ENCODE data around the gene RNF213. TPM values are rescaled to one million over a fixed set of nuclear protein-coding genes. Genes with fewer than 3 reads are reported as not detected.
"Not testable (repeated sequence)": the region's sequence is repeated elsewhere in the genome, so short reads cannot be mapped to it uniquely, and the experiment has no call there.

The RNF213 gene
- total RNA-seq, 2 donors from 2014 or later: 150 to 174 TPM

DNA sequence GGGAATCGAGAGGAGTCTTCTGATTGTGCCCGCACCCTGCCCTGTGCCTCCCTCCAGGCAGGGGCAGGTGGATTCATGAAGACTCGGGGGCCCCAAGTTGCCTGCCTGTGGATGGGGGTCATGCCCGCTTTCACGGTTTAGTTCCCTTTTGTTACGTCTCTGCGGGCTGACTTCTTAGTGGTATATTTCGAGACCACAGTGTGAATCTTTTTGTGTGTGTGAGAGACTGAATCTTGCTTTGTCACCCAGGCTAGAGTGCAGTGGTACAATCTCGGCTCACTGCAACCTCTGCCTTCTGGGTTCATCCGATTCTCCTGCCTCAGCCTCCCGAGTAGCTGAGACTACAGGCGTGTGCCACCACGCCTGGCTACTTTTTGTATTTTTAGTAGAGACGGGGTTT lies 18.1 kb upstream of the RNF213 start:
- H3K4me1 ChIP-seq (ENCODE audit: control insufficient read depth in 1 of 2, low read depth in 2 of 2): no peaks in the 10 kb centered on the region
- H3K4me3 ChIP-seq: no peak overlapping the region
- peaks cover 52% of the 10 kb centered on the region for H3K36me3 ChIP-seq
- no peak overlapping the region for H3K27ac ChIP-seq
- ATAC-seq (ENCODE audit: insufficient number of reproducible peaks, low FRiP score, low read depth): no peak
- TF ChIP-seq CTCF (IDR thresholded peaks at IDR 0.05): no peak
- H3K9me3 ChIP-seq: no peaks in the 10 kb centered on the region
- DNase-seq (ENCODE audit: low spot score): no peak
- no peaks in the 10 kb centered on the region for H3K27me3 ChIP-seq (replicated peaks; ENCODE audit: insufficient read depth)

- H3K4me1 ChIP-seq (ENCODE audit: control insufficient read depth in 1 of 2, low read depth in 2 of 2): no peaks in the 10 kb centered on the region
- ATAC-seq (ENCODE audit: insufficient number of reproducible peaks, low FRiP score, low read depth) (no peak), DNase-seq (ENCODE audit: low spot score) (no peak)
- H3K4me3 ChIP-seq: no peak overlapping the region
- no peaks in the 10 kb centered on the region for H3K27me3 ChIP-seq (replicated peaks; ENCODE audit: insufficient read depth)
- TF ChIP-seq CTCF (IDR thresholded peaks at IDR 0.05): no peak
- no peaks in the 10 kb centered on the region for H3K9me3 ChIP-seq
- peaks cover 41% of the 10 kb centered on the region for H3K36me3 ChIP-seq
- no peak overlapping the region for H3K27ac ChIP-seq
Measured at GRCh38 chr17:80243526-80244433, 16.9 kb upstream of the RNF213 start.

GRCh38 chr17:80244448-80244847 lies 16.2 kb upstream of the RNF213 start:
- peaks cover 47% of the 10 kb centered on the region for H3K36me3 ChIP-seq
- DNase-seq (ENCODE audit: low spot score); H3K4me1 ChIP-seq (ENCODE audit: control insufficient read depth in 1 of 2, low read depth in 2 of 2); H3K27ac ChIP-seq; H3K4me3 ChIP-seq; H3K9me3 ChIP-seq; ATAC-seq (ENCODE audit: insufficient number of reproducible peaks, low FRiP score, low read depth); H3K27me3 ChIP-seq (replicated peaks; ENCODE audit: insufficient read depth): not testable (repeated sequence)

GRCh38 chr17:80244871-80245509 lies 15.7 kb upstream of the RNF213 start:
- no peaks in the 10 kb centered on the region for H3K27me3 ChIP-seq (replicated peaks; ENCODE audit: insufficient read depth)
- no peak overlapping the region for H3K27ac ChIP-seq
- no peaks in the 10 kb centered on the region for H3K4me1 ChIP-seq (ENCODE audit: control insufficient read depth in 1 of 2, low read depth in 2 of 2)
- DNase-seq (ENCODE audit: low spot score) (no peak), ATAC-seq (ENCODE audit: insufficient number of reproducible peaks, low FRiP score, low read depth) (no peak)
- TF ChIP-seq CTCF (IDR thresholded peaks at IDR 0.05): no peak
- H3K4me3 ChIP-seq: no peak overlapping the region
- H3K9me3 ChIP-seq: no peaks in the 10 kb centered on the region
- H3K36me3 ChIP-seq: peaks cover 48% of the 10 kb centered on the region

DNA sequence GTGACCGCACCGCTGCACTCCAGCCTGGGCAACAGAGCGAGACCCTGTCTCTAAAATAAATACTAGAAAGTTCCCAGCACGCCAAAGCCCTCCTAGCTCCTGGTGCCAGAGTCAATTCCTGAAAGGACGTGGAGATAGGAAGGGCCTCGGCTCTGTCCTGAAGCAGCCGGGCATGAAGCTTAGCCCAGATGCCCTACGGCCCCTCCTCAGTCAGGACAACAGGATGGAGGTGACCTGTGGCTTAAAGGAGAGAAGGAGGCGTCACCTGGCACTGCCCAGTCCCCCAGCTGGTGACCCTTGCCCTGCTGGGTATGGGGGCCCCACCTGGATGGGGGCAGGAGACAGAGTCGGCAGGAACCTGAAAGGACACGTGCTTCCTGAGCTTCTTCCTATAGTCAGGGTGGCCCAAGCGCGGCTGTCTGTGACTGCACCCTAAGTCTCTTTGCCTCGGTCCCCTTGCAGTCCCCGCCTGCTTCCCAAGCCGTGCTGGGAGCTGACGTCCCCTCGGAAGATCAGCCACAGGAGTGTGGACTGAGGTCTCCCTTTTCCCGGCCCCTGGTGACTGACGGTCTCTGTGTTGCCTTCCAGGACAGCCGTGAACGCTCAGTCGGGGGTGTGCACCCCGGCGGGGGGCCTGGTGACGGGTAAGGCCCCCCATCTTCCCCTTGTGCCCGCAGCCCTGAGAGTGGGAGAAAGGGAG lies 14.9 kb upstream of the RNF213 start:
- no peak for TF ChIP-seq CTCF (IDR thresholded peaks at IDR 0.05)
- Histone ChIP-seq H3K9me3 (no peaks in the 10 kb centered on the region), H3K4me3 (no peak overlapping the region), H3K4me1 (ENCODE audit: control insufficient read depth in 1 of 2, low read depth in 2 of 2) (no peaks in the 10 kb centered on the region), H3K27ac (no peak overlapping the region), H3K36me3 (peaks cover 45% of the 10 kb centered on the region), H3K27me3 (replicated peaks; ENCODE audit: insufficient read depth) (no peaks in the 10 kb centered on the region)
- ATAC-seq (ENCODE audit: insufficient number of reproducible peaks, low FRiP score, low read depth): no peak
- DNase-seq (ENCODE audit: low spot score): no peak
